ENCODE results near the gene REXO4.

REXO4 gene

DNA sequence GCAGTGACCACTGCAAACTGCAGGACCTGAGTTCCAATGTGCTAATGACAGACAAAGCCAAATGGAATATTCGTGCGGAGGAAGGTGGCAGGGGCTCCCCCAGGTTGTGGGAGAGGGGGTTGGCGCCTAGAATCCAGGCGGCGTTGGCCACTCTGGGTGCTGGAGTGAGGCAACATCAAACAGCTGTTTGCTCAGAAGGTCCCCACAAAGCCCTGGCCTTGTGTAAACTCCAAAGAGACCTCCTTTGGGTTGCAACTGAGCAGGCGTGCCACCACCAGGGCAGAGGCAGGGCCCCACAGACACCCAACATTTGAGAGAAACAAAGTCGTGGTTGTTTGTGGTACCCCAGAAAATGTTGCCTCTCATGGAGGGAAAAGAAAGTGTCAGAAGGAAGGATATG, 27.1 kb downstream of the REXO4 start:
- in situ Hi-C loops (cut with HindIII; ENCODE audit: low sequenced_read_pairs) = no loop called here

GRCh38 chr9:133389562-133389961, 28.2 kb downstream of the REXO4 start:
- in situ Hi-C loops (cut with HindIII; ENCODE audit: low sequenced_read_pairs) = no loop called here

DNA sequence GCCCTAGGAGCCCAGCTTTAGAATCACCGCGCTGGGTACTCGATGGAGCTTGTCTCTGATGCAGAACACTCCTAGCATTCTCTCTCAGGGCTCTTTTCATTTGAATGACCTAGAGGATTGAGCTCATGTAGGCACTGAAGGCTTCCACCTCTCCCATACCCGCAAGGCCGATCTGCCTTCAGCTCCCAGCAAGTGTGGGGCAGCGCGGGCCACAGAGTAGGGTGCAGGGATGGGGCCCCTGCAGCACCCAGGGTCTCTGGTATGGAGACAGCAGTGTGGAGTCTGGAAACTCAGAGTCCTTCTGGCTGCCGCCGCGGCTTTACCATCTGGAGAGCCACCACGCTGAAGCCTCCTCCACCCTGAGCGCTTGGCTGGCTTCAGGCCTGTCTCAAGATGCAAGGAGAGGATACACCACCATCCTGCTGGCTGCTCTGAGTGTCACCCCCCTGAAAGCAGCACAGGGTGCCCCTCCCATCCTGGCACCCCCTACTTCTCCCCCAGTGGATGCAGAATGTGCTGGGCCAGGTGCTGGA, 28.7 kb downstream of the REXO4 start:
- in situ Hi-C loops (cut with HindIII; ENCODE audit: low sequenced_read_pairs) = no loop called here

- in situ Hi-C loops (cut with HindIII; ENCODE audit: low sequenced_read_pairs) = no loop called here
Observed at GRCh38 chr9:133387680-133388079, 30.1 kb downstream of the REXO4 start.

- in situ Hi-C loops (cut with HindIII; ENCODE audit: low sequenced_read_pairs) = no loop called here
Observed at GRCh38 chr9:133386338-133386737, 31.5 kb downstream of the REXO4 start.

DNA sequence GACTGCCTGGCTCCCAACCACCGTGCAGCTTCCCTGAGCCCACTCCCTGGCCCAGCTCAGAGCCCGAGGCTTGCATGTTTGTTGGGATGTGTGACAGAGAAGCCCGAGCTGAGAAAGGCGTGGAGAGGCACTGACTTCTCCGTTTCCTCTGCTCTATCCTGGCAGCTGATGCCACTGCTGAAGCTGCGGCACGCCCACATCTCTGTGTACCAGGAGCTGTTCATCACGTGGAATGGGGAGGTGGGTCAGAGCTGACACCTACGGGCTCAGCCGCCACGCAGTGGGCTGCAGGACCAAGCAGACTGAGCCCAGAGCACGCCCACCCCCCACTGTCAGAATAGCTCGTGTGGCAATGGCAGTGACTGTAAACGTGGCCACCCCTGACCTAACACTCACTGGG, 32.4 kb downstream of the REXO4 start:
- in situ Hi-C loops (cut with HindIII; ENCODE audit: low sequenced_read_pairs) = no loop called here

GRCh38 chr9:133384736-133385321, 33.0 kb downstream of the REXO4 start:
- in situ Hi-C loops (cut with HindIII; ENCODE audit: low sequenced_read_pairs) = no loop called here

DNA sequence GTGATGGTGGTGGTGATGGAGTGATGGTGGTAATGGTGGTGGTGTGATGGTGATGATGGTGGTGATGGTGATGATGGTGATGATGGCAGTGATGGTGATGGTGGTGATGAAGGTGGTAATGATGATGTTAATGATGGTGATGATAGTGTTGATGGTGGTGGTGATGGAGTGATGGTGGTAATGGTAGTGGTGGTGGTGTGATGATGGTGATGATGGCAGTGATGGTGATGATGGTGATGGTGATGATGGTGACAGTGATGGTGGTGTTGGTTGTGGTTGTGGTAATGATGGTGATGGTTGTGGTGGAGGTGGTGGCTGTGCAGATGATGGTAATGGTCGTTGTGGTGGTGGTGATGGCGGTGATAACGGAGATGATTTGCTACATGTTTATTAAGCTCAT, 34.4 kb downstream of the REXO4 start:
- in situ Hi-C loops (cut with HindIII; ENCODE audit: low sequenced_read_pairs) = no loop called here

DNA sequence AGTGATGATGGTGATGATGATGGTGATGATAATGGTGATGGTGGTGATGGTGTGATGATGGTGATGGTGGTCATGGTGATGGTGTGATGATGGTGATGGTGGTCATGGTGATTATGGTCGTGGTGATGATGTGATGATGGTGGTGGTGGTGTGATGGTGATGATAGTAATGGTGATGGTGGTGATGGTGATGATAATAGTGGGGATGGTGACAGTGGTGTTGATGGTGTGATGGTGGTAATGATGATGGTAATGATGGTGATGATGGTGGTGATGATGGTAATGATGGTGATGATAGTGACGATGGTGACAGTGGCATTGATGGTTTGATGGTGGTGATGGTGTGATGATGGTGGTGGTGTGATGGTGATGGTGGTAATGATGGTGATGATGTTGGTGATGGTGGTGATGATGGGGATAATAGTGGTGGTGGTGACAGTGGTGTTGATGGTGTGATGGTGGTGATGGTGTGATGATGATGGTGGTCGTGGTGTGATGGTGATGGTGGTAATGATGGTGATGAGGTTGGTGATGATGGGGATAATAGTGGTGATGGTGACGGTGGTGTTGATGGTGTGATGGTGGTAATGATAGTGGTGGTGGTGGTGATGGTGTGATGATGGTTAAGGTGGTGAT, 35.2 kb downstream of the REXO4 start:
- in situ Hi-C loops (cut with HindIII; ENCODE audit: low sequenced_read_pairs) = no loop called here

DNA sequence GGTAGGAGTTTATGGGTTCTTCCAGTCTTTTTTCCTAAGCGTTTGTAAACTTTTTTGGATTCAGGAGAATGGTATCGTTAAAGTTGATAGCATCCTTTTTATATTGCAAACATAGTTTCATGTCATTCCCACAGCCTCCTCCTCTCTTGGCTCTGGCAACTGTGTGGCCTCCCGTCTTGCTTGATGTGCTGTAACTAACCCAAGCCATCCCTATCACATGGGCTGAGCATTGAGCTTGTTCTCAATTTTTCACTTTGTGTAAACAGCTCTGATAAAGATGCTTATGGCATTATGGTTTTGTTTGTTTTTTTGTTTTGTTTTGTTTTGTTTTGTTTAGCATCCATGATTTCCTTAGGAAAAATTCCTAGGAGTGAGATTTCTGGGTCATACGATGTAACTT, 37.1 kb downstream of the REXO4 start:
- in situ Hi-C loops (cut with HindIII; ENCODE audit: low sequenced_read_pairs) = no loop called here

DNA sequence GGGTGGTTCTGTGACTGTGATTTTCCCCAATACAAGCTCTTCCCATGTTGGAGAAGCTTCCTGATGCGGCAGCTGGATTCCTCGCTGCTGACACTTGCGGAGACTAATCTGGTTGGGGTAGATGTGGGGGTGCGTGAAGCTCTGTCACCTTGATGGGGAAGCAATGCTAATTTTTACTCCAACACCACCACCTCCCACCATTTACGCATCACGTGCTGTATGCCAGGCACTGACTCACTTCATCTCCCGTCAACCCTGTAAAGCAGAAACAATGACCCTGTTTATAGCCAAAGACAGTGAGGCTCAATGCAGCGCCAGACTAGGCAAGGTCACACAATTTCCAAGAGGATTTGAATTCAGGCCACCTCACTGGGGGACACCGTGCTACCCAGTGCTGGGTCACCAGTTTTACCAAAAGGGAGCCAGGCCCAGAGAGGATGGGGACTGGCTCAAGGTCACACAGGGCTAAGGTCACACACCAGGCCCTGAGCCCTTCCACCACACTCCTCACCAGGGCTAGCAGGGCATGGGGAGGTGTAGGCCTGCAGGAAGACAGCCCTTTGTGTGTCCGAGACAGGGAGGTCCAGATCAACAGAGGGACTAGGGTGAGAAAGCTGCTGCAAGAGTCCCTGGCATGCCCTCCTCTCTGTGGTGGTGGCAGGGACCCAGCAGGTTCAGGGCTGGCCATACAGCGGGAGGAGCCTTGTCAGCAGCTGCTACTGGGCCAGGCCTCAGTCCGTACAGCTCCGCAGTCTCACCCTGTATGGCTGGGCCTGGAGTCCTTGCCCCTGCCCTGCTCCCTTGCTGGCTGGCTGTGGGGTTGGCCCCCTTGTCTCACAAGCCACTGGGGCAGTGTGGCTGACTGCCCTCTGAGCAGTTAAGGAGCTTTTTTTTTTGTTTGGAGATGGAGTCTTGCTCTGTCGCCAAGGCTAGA, 38.4 kb downstream of the REXO4 start:
- in situ Hi-C loops (cut with HindIII; ENCODE audit: low sequenced_read_pairs) = loop anchor here (5.0 to 10.0 kb wide), 3 partner anchors 38 to 355 kb away; partner anchors contain the start of gene REXO4

DNA sequence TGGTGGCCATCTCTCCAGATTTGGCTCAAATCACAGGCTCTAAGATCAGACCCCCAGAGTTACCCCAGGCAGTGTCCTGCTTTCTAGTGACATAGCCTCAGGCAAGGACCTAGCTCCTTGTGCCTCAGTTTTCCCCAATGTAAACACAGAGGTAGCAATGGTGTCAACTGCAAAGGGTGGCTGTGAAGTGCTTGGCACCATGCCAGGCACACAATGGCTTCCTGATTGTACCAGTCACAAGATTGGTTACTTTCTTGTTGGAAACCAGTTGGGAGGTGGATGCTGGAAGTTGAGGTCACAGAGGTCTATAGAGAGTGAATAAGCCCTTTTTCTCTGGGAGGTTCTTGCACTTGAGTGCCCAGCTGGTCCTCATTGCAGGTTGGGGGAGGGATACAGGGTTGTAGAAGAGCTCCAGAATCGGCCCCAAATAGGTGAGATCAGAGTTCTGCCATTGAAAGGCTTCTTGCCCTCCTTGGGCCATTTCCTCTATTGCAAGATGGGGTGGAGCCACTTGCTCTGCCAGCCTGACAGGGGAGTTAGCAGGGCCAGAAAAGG, 39.3 kb downstream of the REXO4 start:
- in situ Hi-C loops (cut with HindIII; ENCODE audit: low sequenced_read_pairs) = loop anchor here (5.0 to 10.0 kb wide), 3 partner anchors 39 to 354 kb away; partner anchors contain the start of gene REXO4

GRCh38 chr9:133377721-133378216, 40.0 kb downstream of the REXO4 start:
- in situ Hi-C loops (cut with HindIII; ENCODE audit: low sequenced_read_pairs) = loop anchor here (5.0 to 10.0 kb wide), 3 partner anchors 40 to 353 kb away; partner anchors contain the start of gene REXO4

GRCh38 chr9:133377280-133377679, 40.5 kb downstream of the REXO4 start:
- in situ Hi-C loops (cut with HindIII; ENCODE audit: low sequenced_read_pairs) = loop anchor here (5.0 to 10.0 kb wide), 3 partner anchors 40 to 352 kb away; partner anchors contain the start of gene REXO4

DNA sequence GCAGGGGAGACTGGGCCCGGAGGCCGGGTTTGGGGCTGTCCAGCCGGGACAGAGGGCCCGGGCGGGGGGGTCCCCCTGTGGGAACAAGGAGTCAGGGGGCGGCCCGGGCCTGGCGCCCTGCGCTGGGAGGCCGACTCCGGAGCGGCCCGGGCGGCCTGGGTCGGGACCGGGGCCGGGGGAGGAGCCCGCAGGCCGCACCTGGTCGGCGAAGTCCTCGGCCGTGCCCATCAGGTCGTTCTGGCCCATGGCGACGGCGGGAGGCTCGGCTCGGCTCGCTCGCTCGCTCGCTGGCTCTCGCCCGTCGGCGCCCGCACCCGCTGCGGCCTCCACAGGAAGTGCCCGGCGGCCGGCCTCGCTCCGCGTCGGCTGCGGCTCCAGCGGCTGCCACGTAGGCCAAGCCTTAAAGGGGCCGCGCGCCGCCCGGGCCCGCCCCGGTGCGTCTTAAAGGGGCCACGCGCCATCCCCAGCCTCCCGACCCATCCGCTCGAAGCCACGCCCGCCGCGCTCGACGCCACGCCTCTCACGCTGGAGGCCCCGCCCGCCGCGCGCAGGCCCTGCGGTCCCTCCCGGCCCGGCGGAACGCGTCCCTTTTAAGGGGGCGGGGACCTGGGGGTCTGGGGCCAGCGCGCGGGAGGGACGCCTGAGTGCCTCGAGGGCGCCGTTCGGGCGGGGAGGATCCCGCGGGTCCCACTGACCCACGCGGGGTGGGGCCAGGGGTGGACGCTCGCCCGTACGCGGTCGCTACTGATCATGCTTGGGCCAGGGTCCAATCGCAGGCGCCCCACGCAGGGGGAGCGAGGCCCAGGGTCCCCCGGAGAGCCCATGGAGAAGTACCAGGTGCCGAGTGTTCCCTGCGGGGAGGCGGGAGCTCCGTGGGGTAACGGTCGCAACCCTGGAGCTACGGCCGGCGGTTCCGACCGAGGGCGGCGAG, 41.8 kb downstream of the REXO4 start, which contains the start of the genes STKLD1 and SURF4:
STKLD1 (plus strand) TSS at position 643 of the 931 bp plus-strand sequence; CDS start at position 751, 108 bp downstream.
SURF4 (minus strand) TSS at position 337 of the 931 bp plus-strand sequence; CDS start at position 246, 91 bp downstream.
- in situ Hi-C loops (cut with HindIII; ENCODE audit: low sequenced_read_pairs) = loop anchor here (5.0 to 10.0 kb wide), 3 partner anchors 41 to 351 kb away; partner anchors contain the start of gene REXO4

- in situ Hi-C loops (cut with HindIII; ENCODE audit: low sequenced_read_pairs) = loop anchor here (5.0 to 10.0 kb wide), 3 partner anchors 42 to 350 kb away; partner anchors contain the start of gene REXO4
Observed at GRCh38 chr9:133375116-133375723, 42.6 kb downstream of the REXO4 start.

GRCh38 chr9:133374612-133375115, 43.1 kb downstream of the REXO4 start:
- in situ Hi-C loops (cut with HindIII; ENCODE audit: low sequenced_read_pairs) = loop anchor here (5.0 to 10.0 kb wide), 3 partner anchors 43 to 350 kb away; partner anchors contain the start of gene REXO4

- in situ Hi-C loops (cut with HindIII; ENCODE audit: low sequenced_read_pairs) = loop anchor here (10.0 kb wide), 2 partner anchors 123 to 347 kb away; no protein-coding TSS in a partner anchor
Observed at GRCh38 chr9:133372144-133372543, 45.7 kb downstream of the REXO4 start.
